ENCODE data around the gene NPTXR.
"Not testable (repeated sequence)": the region's sequence is repeated elsewhere in the genome, so short reads cannot be mapped to it uniquely, and the experiment has no call there.

NPTXR gene

DNA sequence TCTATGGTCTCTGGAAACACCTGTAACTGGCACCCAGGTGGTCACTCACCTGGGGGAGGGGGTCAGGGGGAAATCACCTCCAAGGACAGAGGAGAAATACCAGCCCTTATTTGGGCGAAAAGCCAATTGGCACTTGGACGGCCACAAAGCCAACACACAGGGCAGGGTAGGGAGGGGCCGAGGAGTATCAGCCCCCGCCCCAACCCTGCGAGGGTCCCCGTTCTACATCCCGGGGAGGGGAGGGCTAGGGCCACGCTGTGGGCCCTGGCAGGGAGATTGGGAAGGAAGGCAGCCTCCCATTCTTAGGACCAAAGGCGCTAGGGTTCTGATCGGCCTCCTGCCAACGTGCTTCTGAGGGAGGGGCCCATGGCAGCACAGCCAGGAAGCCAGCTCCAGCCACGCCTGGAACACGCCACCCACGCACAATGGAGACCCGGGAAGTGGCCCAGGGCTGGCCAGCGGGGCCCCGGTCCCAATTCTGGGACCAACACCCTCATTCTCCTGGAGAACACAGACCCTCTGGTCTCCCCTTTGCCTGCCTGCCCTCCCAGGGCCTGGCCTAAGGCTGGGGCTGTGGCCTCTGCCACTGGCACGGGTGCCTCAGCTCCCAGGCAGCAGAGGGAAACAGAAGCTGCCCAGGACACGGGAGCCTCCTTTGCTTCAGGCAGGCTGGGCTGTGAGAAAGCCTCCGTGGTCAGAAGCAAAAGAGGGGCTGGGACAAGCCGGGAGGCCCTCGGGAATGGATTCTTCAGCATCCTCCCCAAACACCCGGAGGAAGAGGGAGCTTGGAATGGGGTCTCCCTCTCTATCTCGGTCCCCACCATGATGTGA, 20.7 kb upstream of the NPTXR start:
- ATAC-seq (no peak), DNase-seq (no peak)
- Mint-ChIP-seq H3K27me3 (no peaks in the 10 kb centered on the region), H3K9me3 (no peaks in the 10 kb centered on the region), H3K4me1 (peaks cover 18% of the 10 kb centered on the region), H3K27ac (no peak overlapping the region), H3K4me3 (no peak overlapping the region), H3K36me3 (ENCODE audit: low read depth) (peaks cover 20% of the 10 kb centered on the region)

DNA sequence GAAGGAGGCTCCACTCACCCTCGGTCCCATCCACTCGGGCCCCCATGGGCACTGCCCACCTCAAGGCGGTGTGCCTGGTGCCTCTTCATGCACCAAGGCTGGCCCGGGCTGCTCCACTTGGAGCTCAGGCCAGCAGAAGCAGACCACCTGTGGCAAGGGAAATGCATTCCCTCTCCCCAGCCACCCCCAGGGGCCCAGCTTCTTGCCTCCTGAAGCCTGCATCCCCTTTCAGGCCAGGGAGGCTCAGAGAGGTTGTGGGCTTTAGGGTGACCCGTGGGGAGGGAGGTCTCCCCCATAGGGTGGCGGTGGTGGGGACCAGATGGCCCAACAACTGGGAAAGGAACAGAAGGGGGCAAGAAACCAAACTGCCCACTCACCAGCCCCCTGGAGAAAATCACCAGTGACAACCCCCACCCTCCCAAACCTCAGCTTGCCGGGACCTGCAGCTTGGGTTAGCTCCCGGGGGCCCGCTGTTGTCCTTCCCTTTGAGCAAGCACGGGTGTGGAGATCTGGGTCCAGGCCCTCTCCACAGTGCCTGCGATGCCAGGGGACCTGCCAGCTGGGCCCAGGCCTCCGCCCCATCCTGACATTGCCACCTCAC, 19.8 kb upstream of the NPTXR start:
- H3K36me3 Mint-ChIP-seq (ENCODE audit: low read depth): peaks cover 14% of the 10 kb centered on the region
- no peak for ATAC-seq

DNA sequence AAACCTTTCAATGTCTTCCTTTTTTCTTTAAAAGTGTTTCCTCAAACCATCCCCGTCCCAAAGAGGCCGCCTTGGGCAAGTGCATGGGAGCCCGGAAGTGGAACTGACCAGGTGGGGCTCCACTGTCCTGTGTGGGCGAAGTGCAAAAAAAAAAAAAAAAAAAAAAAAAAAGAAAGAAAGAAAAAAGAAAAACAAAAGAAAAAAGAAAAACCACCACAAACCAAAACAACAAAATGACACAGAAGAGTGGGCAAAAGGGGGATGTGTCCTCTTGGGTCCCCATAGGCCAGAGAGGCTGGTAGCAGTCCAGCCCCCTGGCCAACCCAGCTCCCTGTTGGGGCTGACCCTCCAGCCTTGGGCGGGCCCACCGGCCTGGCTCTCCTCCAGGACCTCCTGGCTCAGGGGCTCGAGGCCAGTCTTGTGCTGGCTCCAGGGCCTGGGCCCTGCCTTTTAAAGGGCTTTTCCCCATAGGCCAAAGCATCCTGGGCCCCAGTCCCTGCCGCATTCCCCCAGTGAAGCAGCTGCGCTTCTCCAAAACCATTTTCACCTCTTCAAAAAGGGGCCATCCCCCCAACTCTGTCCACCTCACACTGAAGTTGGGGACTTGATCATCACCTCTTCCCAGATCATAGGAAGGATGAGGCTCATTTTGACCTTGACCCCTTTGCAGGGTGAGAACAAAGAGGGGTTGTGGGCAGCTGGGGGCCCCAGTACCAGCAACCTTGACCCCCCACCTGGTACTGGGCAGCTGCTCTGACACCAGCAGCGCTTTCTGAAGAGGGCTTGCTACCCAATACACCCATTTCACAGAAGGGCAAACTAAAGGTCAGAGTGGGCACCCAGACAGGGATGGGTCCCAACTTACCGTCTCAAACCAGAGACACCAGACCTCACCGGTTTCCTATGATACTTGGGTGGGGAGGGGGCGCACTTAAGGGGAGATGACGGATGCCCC, 18.8 kb upstream of the NPTXR start:
- peak; percentile 6 for ATAC-seq
- no peak overlapping the region for H3K4me3 Mint-ChIP-seq

More for the DNA sequence above, 19.8 kb upstream of the NPTXR start:
- Mint-ChIP-seq H3K27ac (no peak overlapping the region), H3K4me3 (no peak overlapping the region), H3K27me3 (no peaks in the 10 kb centered on the region), H3K9me3 (no peaks in the 10 kb centered on the region), H3K4me1 (peaks cover 10% of the 10 kb centered on the region)
- DNase-seq: no peak

DNA sequence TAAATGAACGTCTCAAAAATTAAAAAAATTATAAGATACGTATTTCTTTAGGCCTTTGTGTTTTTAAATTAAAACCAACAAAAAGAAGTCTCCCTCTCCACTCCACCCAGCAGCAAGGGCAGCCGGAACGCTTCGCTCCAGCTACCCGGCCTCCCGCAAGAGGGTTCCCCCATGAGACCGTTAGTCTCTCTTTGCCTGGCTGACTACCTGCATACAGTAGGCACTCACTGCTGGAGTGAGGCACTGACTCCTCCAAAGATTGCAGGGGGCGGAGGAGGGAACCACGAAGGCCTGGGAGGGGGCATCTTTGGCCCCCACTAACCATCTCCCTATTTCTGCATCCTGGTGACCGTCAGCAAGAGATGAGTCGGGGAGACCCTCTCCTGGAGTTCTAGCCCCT, 18.1 kb upstream of the NPTXR start:
- no peaks in the 10 kb centered on the region for H3K27me3 Mint-ChIP-seq
- DNase-seq (no peak), ATAC-seq (no peak)
- no peaks in the 10 kb centered on the region for H3K9me3 Mint-ChIP-seq
- H3K4me1 Mint-ChIP-seq: no peaks in the 10 kb centered on the region
- H3K4me3 Mint-ChIP-seq: no peak overlapping the region
- no peaks in the 10 kb centered on the region for H3K36me3 Mint-ChIP-seq (ENCODE audit: low read depth)
- no peak overlapping the region for H3K27ac Mint-ChIP-seq

More for the DNA sequence above, 18.8 kb upstream of the NPTXR start:
- H3K27me3 Mint-ChIP-seq: no peaks in the 10 kb centered on the region
- peak overlapping the region; percentile 49 for H3K27ac Mint-ChIP-seq
- H3K9me3 Mint-ChIP-seq: no peaks in the 10 kb centered on the region
- peaks cover 2% of the 10 kb centered on the region for H3K4me1 Mint-ChIP-seq
- H3K36me3 Mint-ChIP-seq (ENCODE audit: low read depth): peaks cover 5% of the 10 kb centered on the region
- no peak for DNase-seq

DNA sequence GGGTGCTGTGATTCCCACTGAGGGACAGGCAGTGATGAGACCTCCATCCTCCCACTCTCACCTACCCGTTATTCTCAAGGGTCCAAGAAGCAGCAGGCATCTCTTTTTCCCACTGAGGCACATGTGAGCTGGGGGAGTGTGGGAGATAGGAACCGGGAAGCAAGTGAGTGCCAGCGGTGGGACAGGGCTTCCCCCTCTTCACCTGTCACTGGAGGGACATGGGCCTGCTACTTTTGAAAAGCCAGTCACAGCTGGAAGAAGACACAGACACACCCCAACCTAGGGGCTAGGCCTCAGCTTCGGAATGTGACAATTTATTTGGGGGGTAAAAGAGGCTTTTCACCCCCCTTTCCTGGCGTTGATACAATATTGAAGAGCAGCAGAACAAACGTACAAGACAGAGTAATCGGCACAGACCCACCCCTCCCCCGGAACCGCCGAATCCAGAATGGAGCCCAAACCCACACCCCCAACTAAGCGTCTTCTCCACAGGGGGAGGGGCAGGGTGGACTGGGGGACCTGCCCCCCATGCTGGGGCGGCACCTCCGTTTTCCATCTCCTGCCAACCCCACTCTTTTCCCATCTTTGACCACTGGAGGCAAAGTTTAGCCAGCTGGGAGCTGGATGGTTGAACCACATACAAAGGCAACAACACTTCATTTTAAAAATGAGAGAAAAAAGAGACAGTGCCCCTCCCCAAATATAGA, 17.5 kb upstream of the NPTXR start:
- DNase-seq (no peak), ATAC-seq (no peak)
- no peaks in the 10 kb centered on the region for H3K4me1 Mint-ChIP-seq
- H3K27ac Mint-ChIP-seq: no peak overlapping the region
- no peaks in the 10 kb centered on the region for H3K9me3 Mint-ChIP-seq
- H3K27me3 Mint-ChIP-seq: no peaks in the 10 kb centered on the region
- H3K4me3 Mint-ChIP-seq: no peak overlapping the region
- no peaks in the 10 kb centered on the region for H3K36me3 Mint-ChIP-seq (ENCODE audit: low read depth)

DNA sequence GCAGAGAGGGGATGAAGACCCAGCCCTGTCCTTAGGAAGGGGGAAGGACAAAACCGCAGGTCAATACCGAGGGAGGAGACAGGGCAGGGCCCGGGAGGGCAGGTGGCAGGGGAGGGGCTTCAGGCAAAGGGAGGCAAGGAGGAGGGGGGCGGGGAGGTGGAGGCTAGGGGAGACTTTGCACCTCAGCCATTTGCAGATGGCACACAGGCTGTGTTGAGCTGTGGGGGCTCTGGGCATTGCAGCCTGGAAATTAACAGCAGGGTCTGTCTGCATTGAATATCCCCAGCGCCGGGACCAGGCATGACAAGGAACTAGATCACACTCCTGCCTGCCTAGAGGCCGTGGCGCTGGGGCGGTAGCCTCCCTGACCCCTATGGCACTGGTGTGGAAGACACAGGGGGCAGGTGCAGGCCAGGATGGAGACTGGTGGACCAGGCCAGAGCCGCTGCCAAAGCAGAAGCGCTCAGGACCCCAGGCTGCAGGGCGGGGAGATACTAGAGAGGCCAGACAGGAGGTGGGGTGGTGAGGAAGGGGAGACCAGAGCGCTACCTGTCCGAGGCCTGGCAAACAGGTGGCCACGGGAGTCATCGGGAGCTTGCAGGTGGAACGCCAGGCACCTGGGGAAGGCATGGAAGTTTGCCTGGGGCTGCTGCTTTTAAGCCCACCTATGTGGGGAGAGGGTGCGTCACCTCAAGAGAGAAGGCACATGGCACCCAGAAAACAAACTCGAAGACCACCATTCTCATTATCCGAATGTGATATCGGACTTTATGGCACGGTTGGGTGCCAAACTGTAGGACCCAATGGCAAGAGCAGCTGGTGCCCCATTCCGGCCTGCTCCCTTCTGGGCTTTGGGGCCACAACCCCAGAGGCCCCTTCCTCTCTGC, 16.7 kb upstream of the NPTXR start:
- peak; percentile 6 for ATAC-seq
- Mint-ChIP-seq H3K9me3 (no peaks in the 10 kb centered on the region), H3K36me3 (ENCODE audit: low read depth) (no peaks in the 10 kb centered on the region), H3K27me3 (no peaks in the 10 kb centered on the region), H3K4me3 (no peak overlapping the region), H3K4me1 (no peaks in the 10 kb centered on the region), H3K27ac (no peak overlapping the region)
- no peak for DNase-seq

DNA sequence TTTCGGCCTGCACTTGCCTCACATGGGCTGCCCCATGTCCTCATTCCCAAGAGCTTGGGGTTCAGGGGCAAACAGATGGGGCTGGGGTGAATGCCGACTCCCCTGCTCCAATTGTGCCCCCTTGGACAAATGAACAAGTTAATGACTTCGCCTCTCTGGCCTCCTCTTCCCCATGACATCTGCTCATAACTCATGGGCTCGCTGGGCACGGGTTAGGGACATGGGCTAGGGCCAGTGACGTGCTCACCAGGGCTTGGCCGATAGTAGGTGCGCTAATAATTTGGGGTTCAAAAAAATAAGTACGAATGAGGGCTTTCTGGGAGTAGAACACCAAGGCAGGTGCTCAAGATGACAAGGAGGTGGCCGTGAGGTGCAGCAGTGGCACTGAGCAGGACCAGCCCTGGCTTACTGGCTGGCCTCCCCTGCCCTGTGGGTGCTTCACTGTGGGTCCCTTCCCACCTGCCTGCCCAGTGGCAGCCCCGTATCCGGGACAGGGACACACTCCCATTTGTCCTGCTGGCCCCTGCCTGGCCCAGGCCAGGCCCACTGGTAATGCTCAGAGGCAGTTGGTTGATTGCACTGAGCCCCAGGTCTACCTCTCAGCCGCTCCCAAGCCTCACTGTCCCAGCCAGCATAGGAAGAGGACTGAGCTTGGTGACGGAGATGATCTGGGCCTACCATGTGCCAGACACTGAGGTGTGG, 15.9 kb upstream of the NPTXR start:
- no peaks in the 10 kb centered on the region for H3K27me3 Mint-ChIP-seq
- H3K4me3 Mint-ChIP-seq: no peak overlapping the region
- ATAC-seq (peak; percentile 6), DNase-seq (no peak)
- H3K4me1 Mint-ChIP-seq: no peaks in the 10 kb centered on the region
- H3K27ac Mint-ChIP-seq: peak overlapping the region; percentile 29
- H3K9me3 Mint-ChIP-seq: no peaks in the 10 kb centered on the region
- H3K36me3 Mint-ChIP-seq (ENCODE audit: low read depth): no peaks in the 10 kb centered on the region

DNA sequence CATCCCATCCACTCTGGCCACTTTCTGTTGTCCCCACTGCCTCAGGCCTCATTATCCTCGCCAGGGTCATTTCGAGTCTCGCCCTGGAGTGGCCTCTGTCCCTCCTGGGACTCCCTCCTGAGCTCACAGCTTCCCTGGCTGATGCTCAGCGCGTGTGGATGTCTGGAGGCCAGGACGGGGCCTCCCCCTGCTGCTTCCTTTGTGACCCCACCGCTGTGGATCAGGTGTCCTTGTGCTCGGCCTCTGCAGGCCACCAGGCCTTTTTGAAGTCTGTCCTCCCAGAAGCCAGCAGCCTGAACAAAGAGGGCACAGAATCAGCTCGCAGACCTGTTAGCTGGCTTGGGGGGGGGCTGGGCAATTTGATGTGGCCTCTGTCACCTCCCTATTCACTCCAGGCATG, 14.7 kb upstream of the NPTXR start:
- Mint-ChIP-seq H3K27ac (no peak overlapping the region), H3K9me3 (no peaks in the 10 kb centered on the region), H3K4me3 (no peak overlapping the region), H3K36me3 (ENCODE audit: low read depth) (no peaks in the 10 kb centered on the region), H3K27me3 (peaks cover 2% of the 10 kb centered on the region), H3K4me1 (no peaks in the 10 kb centered on the region)
- no peak for DNase-seq
- no peak for ATAC-seq

DNA sequence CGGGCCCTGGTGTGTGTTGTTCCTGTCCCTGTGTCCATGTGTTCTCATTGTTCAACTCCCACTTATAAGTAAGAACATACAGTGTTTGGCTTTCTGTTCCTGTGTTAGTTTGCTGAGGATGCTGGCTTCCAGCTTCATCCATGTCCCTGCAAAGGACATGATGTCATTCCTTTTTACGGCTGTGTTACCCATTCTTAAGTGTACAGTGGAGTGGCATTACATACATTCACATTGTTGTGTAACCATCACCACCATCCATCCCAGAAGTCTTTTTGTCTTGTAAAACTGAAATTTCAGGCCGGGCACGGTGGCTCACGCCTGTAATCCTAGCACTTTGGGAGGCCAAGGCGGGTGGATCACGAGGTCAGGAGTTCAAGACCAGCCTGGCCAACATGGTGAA, 10.6 kb upstream of the NPTXR start:
- H3K36me3 Mint-ChIP-seq (ENCODE audit: low read depth); H3K4me3 Mint-ChIP-seq; H3K27ac Mint-ChIP-seq; H3K4me1 Mint-ChIP-seq; DNase-seq; H3K9me3 Mint-ChIP-seq; ATAC-seq; H3K27me3 Mint-ChIP-seq: not testable (repeated sequence)

DNA sequence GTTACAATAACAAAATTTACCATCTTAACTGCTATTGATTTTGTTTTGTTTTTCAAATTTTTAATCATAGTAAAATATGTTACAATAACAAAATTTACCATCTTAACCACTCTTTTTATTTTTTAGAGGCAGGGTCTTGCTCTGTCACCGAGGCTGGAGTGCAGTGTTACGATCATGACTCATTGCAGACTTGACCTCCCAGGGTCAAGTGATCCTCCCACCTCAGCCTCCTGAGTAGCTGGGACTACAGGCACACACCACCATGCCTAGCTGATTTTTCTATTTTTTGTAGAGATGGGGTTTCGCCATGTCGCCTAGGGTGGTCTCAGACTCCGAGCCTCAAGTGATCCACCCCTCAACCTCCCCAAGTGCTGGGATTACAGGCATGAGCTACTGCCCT, 10.1 kb upstream of the NPTXR start:
- H3K4me3 Mint-ChIP-seq; H3K4me1 Mint-ChIP-seq; H3K36me3 Mint-ChIP-seq (ENCODE audit: low read depth); H3K9me3 Mint-ChIP-seq; H3K27ac Mint-ChIP-seq; H3K27me3 Mint-ChIP-seq; ATAC-seq; DNase-seq: not testable (repeated sequence)

DNA sequence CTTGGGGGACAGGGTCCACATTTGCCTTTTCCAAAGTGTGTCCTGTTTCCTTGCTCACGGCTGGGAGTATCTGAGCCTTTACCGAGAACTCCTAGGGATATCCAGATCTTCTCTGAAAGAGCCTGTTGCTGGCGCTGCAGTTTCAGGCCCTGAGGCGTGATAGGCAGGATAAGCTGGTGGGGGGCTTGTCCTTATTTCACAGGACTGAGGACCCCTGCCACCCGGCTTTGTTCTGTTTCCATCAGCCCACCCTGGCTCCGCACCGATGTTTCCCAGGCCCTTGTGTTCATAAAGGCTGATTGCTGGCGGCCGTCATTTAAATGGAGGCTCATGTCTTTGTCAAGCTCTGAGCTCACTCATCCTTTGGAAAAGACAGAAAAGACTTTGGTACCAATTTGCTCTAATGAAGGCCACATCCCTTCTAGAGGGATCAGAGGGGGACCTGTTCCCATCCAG, 9.4 kb upstream of the NPTXR start:
- H3K4me1 Mint-ChIP-seq: no peaks in the 10 kb centered on the region
- no peak for DNase-seq
- no peak overlapping the region for H3K4me3 Mint-ChIP-seq
- no peaks in the 10 kb centered on the region for H3K36me3 Mint-ChIP-seq (ENCODE audit: low read depth)
- no peak overlapping the region for H3K27ac Mint-ChIP-seq
- peaks cover 4% of the 10 kb centered on the region for H3K27me3 Mint-ChIP-seq
- no peak for ATAC-seq
- no peaks in the 10 kb centered on the region for H3K9me3 Mint-ChIP-seq

DNA sequence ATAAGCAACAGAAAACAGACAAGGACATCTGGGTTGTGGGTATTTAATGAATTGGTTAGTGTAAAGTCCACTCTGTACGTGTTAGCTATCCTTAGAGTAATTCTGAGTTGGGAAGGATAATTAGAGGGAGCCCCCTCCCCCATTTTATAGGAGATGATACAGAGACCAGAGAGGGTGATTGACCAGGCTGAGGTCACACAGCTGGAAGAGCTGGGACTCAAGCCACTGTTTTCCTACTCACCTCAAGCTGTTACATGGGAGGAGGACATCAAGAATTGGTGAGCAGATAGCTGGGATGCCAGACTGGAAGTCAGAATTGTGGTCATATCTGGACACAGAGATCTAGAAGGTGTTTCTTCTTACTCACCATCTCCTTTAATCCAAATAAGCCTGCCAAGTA, 8.7 kb upstream of the NPTXR start:
- no peak overlapping the region for H3K4me3 Mint-ChIP-seq
- DNase-seq (no peak), ATAC-seq (no peak)
- H3K27me3 Mint-ChIP-seq: peaks cover 7% of the 10 kb centered on the region
- H3K27ac Mint-ChIP-seq: no peak overlapping the region
- no peaks in the 10 kb centered on the region for H3K36me3 Mint-ChIP-seq (ENCODE audit: low read depth)
- H3K4me1 Mint-ChIP-seq: no peaks in the 10 kb centered on the region
- no peaks in the 10 kb centered on the region for H3K9me3 Mint-ChIP-seq
